GM21528 (cell line): ENCODE measurements around the gene UCP3.

Experiments used
- ATAC-seq: cut with Tn5 transposase; IDR thresholded peaks from one replicate; pipeline ENCODE4 v1.9.1; 2021; ENCODE audit warnings: mild to moderate bottlenecking, moderate library complexity; ENCODE audit not compliant: unreplicated experiment, low FRiP score

Gene UCP3

GRCh38 chr11:74019104-74019738 is 10.3 kb upstream of the UCP3 start:
- no peak for ATAC-seq

- no peak for ATAC-seq
Measured at GRCh38 chr11:74018331-74019005, 9.6 kb upstream of the UCP3 start.

- ATAC-seq, result no peak
Measured at GRCh38 chr11:74017631-74018030, 8.7 kb upstream of the UCP3 start.

GRCh38 chr11:74015919-74016684 is 7.2 kb upstream of the UCP3 start:
- no peak for ATAC-seq

- no peak for ATAC-seq
Measured at GRCh38 chr11:74014880-74015279, 6.0 kb upstream of the UCP3 start.

- no peak for ATAC-seq
Measured at GRCh38 chr11:74013141-74013540, 4.3 kb upstream of the UCP3 start.

- no peak for ATAC-seq
Measured at GRCh38 chr11:74012074-74012809, 3.4 kb upstream of the UCP3 start.

- ATAC-seq, result no peak
Measured at GRCh38 chr11:74011360-74012073, 2.6 kb upstream of the UCP3 start.

GRCh38 chr11:74010306-74011300 is 1.7 kb upstream of the UCP3 start:
- ATAC-seq, result no peak

- ATAC-seq, result no peak
Measured at GRCh38 chr11:74009675-74010305, 905 bp upstream of the UCP3 start.

- no peak for ATAC-seq
Measured at GRCh38 chr11:74009230-74009547, 304 bp upstream of the UCP3 start.

GRCh38 chr11:74007691-74008372 is 1.1 kb downstream of the UCP3 start:
- no peak for ATAC-seq

- no peak for ATAC-seq
Measured at GRCh38 chr11:74006743-74007304, 2.1 kb downstream of the UCP3 start.

- ATAC-seq, result no peak
Measured at GRCh38 chr11:74005721-74006517, 3.0 kb downstream of the UCP3 start.

GRCh38 chr11:74004759-74005615 is 3.9 kb downstream of the UCP3 start:
- no peak for ATAC-seq

GRCh38 chr11:74004046-74004695 is 4.7 kb downstream of the UCP3 start:
- ATAC-seq, result no peak
